Activated naive CD8-positive, alpha-beta T cell (primary cell): ENCODE measurements around the gene TBC1D17.

ENCODE experiments used
- H3K27ac Mint-ChIP-seq: one replicate; pipeline ENCODE4 v1.8.0; 2021; ENCODE audit warnings: mixed read lengths
- H3K27me3 Mint-ChIP-seq: one replicate; pipeline ENCODE4 v1.8.0; 2021; ENCODE audit warnings: mixed read lengths
- H3K36me3 Mint-ChIP-seq: one replicate; pipeline ENCODE4 v1.8.0; 2021; ENCODE audit warnings: mixed read lengths
- H3K4me1 Mint-ChIP-seq: one replicate; pipeline ENCODE4 v1.8.0; 2021; ENCODE audit warnings: low read depth, mixed read lengths
- H3K4me3 Mint-ChIP-seq: one replicate; pipeline ENCODE4 v1.8.0; 2021; ENCODE audit warnings: mild to moderate bottlenecking, mixed read lengths
- H3K9me3 Mint-ChIP-seq: one replicate; pipeline ENCODE4 v1.8.0; 2021; ENCODE audit warnings: low read depth, mixed read lengths

The TBC1D17 gene

DNA sequence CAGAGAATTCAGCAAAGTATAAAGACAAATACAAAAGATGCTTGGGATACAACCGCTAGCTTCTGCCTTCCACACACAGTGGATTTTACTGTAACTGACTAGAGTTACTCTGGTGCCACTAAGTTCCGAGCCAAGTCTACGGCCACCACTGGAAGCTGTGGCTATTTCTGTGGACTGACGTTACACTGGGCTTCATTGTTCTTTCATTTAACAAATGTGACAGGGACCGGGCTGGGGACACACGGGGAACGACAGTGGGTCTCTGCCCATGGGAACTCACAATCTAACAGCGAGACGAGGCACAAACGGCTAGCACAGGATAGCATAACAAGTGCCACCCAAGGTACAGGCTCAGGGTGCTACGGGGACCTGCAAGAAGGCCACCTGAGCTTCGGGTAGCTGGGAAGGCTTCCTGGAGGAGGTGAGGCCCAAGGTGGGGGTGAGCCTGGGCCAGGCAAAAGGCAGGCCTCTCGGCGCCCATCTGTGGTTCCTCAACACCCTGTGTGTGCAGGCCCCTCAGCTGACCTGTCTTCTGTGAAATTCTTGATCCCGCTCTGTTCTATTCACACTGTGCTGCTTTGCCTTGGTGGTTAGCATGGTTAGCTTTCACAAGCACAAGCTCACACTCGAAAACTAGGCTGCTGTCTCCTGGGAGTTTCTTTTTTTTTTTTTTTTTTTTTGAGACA is 29.5 kb downstream of the TBC1D17 start:
- Mint-ChIP-seq H3K9me3 (no peaks in the 10 kb centered on the region), H3K27ac (peak overlapping the region; percentile 50), H3K27me3 (no peaks in the 10 kb centered on the region), H3K36me3 (peaks cover 4% of the 10 kb centered on the region), H3K4me3 (no peak overlapping the region), H3K4me1 (peaks cover 29% of the 10 kb centered on the region)

DNA sequence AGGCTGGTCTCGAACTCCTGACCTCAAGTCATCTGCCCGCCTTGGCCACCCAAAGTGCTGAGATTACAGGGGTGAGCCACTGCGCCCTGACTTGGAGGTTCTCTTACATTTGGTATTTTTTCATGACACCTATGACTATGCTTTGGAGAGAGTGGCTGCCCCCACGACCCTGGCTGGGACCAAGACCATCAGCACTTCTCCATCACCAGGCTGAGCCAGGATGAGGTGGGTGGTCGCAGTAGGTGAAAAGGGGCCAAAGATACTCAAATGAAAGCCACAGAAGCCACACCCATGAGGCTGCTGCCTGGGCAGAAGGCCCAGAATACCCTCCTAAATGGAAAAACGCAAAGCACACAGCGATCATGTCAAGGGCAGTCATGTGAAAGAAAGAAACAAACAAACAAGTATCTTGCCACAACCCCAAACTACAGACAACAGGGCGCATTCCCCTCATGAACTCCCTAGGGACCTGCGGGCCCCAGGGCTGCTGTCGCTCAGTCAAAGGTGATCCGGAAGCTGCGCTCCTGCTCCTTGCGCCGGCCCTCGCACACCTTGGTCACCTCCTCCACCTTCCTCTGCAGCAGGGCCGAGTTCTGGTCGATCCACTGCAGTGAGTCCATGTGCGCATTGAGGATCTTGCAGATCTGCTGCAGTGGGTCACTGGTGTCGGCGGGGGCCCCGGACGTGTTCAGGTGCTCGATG is 30.4 kb downstream of the TBC1D17 start:
- Mint-ChIP-seq H3K4me3 (no peak overlapping the region), H3K4me1 (peaks cover 37% of the 10 kb centered on the region), H3K36me3 (peaks cover 6% of the 10 kb centered on the region), H3K27me3 (no peaks in the 10 kb centered on the region), H3K9me3 (no peaks in the 10 kb centered on the region), H3K27ac (no peak overlapping the region)

DNA sequence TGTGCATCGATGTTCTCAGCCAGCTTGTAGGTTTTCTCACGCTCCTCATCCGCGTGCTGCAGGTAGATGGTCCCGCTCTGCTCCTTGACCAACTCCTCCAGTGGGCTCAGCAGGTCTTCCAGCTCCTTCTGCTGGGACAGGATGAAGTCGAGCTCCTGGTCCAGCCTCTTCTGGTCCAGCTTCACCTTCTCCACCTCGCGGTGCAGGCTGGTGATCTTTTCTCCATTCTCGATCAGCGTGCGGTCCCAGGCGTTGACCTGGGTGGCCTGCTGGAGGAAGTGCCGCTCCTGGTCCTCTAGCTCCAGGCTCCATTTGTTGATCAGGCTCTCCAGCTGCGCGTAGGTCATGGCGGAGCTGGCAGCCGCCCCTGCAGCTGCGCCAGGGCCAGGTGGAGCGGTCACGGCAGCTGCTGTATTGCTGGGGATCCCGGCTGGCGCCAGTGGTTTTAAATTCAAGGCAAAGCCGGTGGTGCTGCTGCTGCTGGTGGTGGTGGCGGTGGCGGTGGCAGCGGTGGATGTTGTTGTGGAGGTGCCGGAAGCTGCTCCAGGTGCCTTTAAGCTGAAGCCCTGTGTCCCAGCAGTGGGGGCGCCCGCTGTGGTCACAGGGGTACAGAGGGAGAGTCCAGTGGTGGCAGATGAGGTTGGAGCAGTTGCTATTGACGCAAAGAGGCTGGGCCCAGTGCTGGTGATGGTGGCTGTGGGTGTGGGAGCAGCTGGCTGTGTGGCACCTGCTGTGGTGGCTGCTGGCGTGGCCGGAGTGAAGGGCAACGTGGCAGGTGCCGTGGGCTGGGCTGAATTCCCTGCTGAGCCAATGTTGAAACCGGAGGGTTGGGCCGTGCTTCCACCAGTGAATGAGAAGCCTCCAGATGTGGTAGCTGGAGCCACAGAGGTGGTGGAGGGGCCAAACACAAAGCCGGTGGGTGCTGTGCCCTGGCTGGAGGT is 31.2 kb downstream of the TBC1D17 start:
- peak overlapping the region; percentile 86 for H3K27ac Mint-ChIP-seq
- peaks cover 6% of the 10 kb centered on the region for H3K36me3 Mint-ChIP-seq
- H3K27me3 Mint-ChIP-seq = no peaks in the 10 kb centered on the region
- H3K9me3 Mint-ChIP-seq = no peaks in the 10 kb centered on the region
- H3K4me1 Mint-ChIP-seq = peaks cover 43% of the 10 kb centered on the region
- H3K4me3 Mint-ChIP-seq = no peak overlapping the region

DNA sequence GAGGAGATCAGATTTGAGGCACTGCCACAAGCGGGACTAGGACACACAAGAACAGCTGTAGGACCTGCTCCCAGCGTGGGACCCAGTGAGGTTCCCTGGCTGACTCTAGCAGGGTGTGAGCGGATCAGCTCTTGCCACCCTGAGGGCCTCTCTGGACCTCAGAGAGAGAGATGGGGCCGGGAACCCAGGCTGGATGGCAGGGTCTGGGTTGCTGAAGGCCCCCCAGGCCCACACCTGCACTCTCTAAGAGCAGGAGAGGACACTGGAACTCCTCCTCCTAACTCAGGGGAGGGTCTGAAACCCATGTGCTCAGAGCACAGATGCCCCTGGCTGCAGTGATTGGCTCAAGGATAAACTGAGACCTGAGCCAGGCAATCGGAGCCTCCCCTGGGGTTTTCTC is 32.7 kb downstream of the TBC1D17 start:
- Mint-ChIP-seq H3K36me3 (peaks cover 6% of the 10 kb centered on the region), H3K4me1 (peaks cover 40% of the 10 kb centered on the region), H3K27ac (no peak overlapping the region), H3K9me3 (no peaks in the 10 kb centered on the region), H3K4me3 (peak overlapping the region; percentile 7), H3K27me3 (no peaks in the 10 kb centered on the region)

- H3K4me1 Mint-ChIP-seq = peaks cover 40% of the 10 kb centered on the region
These were observed 34.1 kb downstream of the TBC1D17 start for GRCh38 chr19:49911381-49912145.

GRCh38 chr19:49912965-49913685 is 35.6 kb downstream of the TBC1D17 start:
- H3K4me3 Mint-ChIP-seq = peak overlapping the region; percentile 68
- no peaks in the 10 kb centered on the region for H3K27me3 Mint-ChIP-seq
- H3K9me3 Mint-ChIP-seq = no peaks in the 10 kb centered on the region
- peaks cover 5% of the 10 kb centered on the region for H3K36me3 Mint-ChIP-seq
- H3K27ac Mint-ChIP-seq = peak overlapping the region; percentile 93
- H3K4me1 Mint-ChIP-seq = peaks cover 37% of the 10 kb centered on the region

More at GRCh38 chr19:49911381-49912145, 34.1 kb downstream of the TBC1D17 start:
- Mint-ChIP-seq H3K27ac (peak overlapping the region; percentile 93), H3K9me3 (no peaks in the 10 kb centered on the region), H3K36me3 (peaks cover 7% of the 10 kb centered on the region), H3K27me3 (no peaks in the 10 kb centered on the region), H3K4me3 (peak overlapping the region; percentile 68)

DNA sequence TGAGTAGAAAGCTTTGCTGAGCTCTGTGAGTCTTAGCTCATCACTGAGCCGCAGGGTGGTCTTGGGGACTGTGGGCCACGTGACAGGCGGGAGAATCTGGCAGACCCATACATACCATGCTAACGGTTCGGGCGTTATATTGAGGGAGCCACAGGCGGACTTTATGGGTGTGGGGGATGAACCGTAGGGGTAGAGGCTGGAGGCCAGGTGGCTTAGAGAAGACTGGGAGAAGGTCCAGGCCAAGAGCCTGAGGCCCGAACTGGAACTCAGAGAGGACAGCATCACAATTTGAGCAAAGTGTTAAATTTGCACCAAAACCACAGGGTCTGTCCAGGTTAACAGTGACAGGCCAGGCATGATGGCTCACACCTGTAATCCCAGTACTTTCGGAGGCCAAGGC is 36.2 kb downstream of the TBC1D17 start:
- Mint-ChIP-seq H3K9me3 (no peaks in the 10 kb centered on the region), H3K27ac (peak overlapping the region; percentile 93), H3K4me3 (no peak overlapping the region), H3K4me1 (peaks cover 39% of the 10 kb centered on the region), H3K36me3 (peaks cover 5% of the 10 kb centered on the region), H3K27me3 (no peaks in the 10 kb centered on the region)

DNA sequence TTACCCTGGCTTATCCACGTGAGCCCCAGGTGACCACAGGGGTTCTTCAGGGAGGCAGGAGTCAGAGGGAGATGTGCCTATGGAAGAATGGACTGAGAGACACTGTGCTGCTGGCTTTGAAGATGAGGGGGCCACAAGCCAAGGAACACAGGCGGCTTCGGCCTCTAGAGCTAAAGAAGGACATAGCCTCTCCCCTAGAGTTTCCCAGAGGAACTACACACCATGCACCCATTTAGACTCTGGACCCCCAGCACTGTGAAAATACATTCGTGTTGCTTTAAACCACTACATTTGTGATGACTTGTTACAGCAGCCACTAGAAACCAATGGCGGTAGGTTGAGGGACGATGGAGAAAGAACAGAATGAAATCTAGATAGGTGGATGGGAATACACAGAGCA is 37.8 kb downstream of the TBC1D17 start:
- peak overlapping the region; percentile 51 for H3K27ac Mint-ChIP-seq

DNA sequence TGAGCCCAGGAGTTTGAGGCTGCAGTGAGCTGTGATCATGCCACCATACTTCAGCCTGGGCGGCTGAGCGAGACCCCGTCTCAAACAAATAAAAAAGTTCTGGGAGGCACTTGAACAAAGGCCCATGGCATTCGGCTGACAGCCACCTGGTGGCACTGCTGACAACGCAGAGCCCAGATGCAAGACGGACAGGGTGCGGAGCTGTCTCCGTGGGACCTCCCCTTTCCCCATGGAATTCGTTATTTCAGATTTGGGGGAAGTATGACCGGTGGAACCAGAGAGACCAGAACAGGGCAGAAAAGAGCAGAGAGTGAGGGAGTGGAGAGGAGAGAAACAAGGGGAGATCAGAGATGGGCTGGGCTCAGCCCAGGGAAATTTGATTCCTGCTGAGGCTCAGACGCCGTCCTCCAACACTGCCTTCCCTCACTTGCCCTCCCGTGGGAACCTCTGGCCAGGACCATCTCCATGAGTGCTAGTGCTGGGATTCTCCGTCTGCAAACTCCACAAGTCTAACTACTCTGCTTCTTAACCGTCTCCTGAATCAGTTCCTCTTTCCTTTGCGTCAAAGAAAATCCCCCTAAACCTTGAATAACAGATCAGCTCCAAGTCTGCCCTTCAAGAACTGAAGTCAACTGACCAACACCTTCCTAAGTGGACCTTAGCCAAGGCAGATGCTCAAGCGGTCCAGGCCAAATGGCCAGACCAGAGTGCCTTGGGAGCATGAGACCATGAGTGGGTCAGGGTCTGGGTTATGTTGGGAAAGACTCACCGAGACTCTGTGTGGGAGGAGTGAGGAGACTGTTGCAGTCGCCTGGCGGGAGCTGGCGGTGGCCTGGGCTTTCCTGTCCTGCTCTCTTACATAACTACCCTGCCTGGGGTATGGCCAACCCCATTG is 39.6 kb downstream of the TBC1D17 start:
- Mint-ChIP-seq H3K9me3 (no peaks in the 10 kb centered on the region), H3K4me3 (no peak overlapping the region), H3K4me1 (peaks cover 40% of the 10 kb centered on the region), H3K27me3 (no peaks in the 10 kb centered on the region), H3K36me3 (peaks cover 5% of the 10 kb centered on the region), H3K27ac (no peak overlapping the region)

More for the DNA sequence above, 37.8 kb downstream of the TBC1D17 start:
- no peaks in the 10 kb centered on the region for H3K9me3 Mint-ChIP-seq
- no peak overlapping the region for H3K4me3 Mint-ChIP-seq
- peaks cover 42% of the 10 kb centered on the region for H3K4me1 Mint-ChIP-seq
- no peaks in the 10 kb centered on the region for H3K27me3 Mint-ChIP-seq
- peaks cover 5% of the 10 kb centered on the region for H3K36me3 Mint-ChIP-seq

DNA sequence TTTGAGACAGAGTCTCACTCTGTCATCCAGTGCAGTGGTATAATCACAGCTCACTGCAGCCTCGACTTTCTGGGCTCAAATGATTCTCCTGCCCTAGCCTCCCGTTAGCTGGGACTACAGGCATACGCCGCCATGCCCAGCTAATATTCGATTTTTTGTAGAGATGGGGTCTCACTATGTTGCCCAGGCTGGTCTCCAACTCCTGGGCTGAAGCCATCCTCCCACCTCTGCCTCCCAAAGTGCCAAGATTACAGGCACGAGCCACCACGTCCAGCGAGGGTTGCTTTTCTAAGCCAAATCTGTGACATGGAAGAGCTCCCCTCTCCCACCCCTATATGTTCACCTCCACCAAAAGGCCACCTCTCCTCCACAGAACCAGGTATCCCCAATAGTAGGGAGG is 40.6 kb downstream of the TBC1D17 start:
- no peaks in the 10 kb centered on the region for H3K9me3 Mint-ChIP-seq
- H3K27ac Mint-ChIP-seq = no peak overlapping the region
- no peaks in the 10 kb centered on the region for H3K27me3 Mint-ChIP-seq
- H3K4me1 Mint-ChIP-seq = peaks cover 33% of the 10 kb centered on the region
- peaks cover 3% of the 10 kb centered on the region for H3K36me3 Mint-ChIP-seq
- no peak overlapping the region for H3K4me3 Mint-ChIP-seq

DNA sequence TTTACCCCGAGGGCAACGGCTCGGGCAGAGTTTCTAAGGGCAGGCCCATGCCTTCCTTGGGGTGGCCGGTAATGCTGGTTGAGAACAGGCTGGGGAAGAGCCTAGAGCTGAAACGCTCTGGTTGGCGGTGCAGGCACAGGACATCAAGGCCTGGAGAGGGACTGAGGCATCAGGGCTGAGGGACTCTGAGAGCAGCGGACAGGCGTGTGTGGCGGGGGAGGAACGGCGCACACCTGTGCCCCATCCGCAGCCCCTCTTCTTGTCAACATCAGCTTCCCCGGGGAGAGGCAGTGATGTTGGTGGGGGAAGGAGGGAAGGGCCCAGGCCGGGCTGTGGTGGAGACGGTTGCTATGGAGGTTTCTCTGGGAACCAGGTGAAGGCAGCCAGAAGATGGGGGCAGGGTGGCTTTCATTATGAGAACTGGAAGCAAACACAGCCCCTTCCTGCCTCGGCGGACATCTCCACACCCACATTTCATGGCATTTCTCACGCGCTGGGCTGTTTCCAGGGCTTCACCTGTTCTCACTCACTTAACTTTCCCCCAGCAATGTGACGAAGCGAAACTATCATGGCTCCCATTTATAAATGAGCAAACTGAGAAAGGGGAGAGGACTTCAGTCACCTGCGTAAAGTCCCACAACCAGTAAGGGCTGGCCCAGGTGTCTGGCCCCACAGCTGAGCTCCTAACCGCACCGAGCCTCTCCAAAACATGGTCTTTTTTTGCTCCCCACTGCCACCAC is 43.3 kb downstream of the TBC1D17 start:
- H3K9me3 Mint-ChIP-seq = no peaks in the 10 kb centered on the region
- H3K4me3 Mint-ChIP-seq = no peak overlapping the region
- peaks cover 34% of the 10 kb centered on the region for H3K4me1 Mint-ChIP-seq
- no peak overlapping the region for H3K27ac Mint-ChIP-seq
- peaks cover 3% of the 10 kb centered on the region for H3K36me3 Mint-ChIP-seq
- no peaks in the 10 kb centered on the region for H3K27me3 Mint-ChIP-seq

DNA sequence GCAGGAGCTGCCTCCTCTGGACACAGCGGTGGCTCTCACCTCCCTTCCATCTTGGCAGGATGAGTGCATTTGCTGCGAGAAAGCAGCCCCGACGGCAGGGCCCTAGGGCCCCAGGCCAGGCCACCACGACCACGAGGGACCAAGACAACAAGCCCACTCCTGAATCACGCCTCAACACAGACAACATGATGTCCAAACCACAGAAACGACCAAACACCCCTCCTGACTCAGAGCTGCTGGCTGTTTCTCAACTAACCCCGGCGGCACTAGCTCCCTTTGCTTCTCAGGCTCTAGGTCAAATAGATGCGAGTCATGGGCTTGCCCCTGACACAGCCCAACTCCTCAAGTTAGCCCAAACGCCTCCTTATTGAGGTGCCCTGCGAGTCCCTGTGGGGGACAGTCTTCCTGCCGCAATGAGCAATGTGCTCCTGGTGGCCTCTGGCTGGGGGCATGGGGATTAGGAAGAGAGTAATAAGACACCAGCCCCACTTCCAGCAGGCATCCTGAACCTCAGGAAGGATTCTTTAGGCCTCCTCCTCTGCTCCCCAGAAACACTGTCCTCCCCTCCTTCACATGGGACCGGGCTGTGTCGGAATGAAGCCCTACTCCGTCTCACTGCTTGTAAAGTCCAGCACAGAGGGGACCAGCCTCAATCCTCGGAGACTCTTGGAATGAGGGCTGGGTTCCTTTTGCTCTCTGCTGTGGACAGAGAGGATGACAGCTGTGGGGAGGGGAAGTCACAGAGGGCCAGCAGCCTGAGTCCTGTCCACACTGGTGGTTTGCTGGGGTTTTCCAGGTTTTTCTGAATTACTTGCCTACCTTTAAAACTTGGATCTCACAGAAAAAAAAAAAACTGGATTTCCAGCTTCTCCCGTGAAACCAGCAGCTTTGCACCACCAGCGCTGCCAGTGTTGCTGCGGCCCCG is 44.6 kb downstream of the TBC1D17 start:
- Mint-ChIP-seq H3K36me3 (peaks cover 3% of the 10 kb centered on the region), H3K4me3 (no peak overlapping the region)

More for the DNA sequence above, 44.6 kb downstream of the TBC1D17 start:
- Mint-ChIP-seq H3K9me3 (no peaks in the 10 kb centered on the region), H3K27ac (no peak overlapping the region), H3K4me1 (peaks cover 37% of the 10 kb centered on the region), H3K27me3 (no peaks in the 10 kb centered on the region)
